WTC11 (cell line): ENCODE data around the gene PTPDC1. TPM values are rescaled to one million over a fixed set of nuclear protein-coding genes. Genes with fewer than 3 reads are reported as not detected.

Source experiments
- ATAC-seq: fragments of 200-7000 bp; cut with Tn5 transposase; 2 replicates; pipeline ENCODE4 v1.10.0; 2021; ENCODE audit warnings: mild to moderate bottlenecking, moderate library complexity
- CTCF ChIA-PET: fragments of 300-600 bp; sonication (Branson Sonifier 250); formaldehyde crosslinking; loops from one replicate; lab custom pipeline; 2021; ENCODE audit warnings: antibody characterized with exemption; lab: Charles Lee
- POLR2A ChIA-PET: fragments of 350-600 bp; sonication (Branson Sonifier 250); formaldehyde crosslinking; loops from one replicate; lab custom pipeline; 2021; ENCODE audit warnings: antibody characterized with exemption; lab: Charles Lee
- DNase-seq: peaks from one replicate; pipeline ENCODE4 v3.0.0; 2021; ENCODE audit warnings: low spot score
- H3K27ac Mint-ChIP-seq: 2 replicates; pipeline ENCODE4 v1.8.0; 2021; ENCODE audit warnings: mixed read lengths
- H3K27me3 Mint-ChIP-seq: 2 replicates; pipeline ENCODE4 v1.8.0; 2021; ENCODE audit warnings: low read depth, mild to moderate bottlenecking, moderate library complexity, mixed read lengths
- H3K36me3 Mint-ChIP-seq: 2 replicates; pipeline ENCODE4 v1.8.0; 2021; ENCODE audit warnings: mixed read lengths
- H3K4me1 Mint-ChIP-seq: 2 replicates; pipeline ENCODE4 v1.8.0; 2022; ENCODE audit warnings: mixed read lengths
- H3K4me3 Mint-ChIP-seq: 2 replicates; pipeline ENCODE4 v1.8.0; 2021; ENCODE audit warnings: mild to moderate bottlenecking, moderate library complexity, mixed read lengths
- H3K9me3 Mint-ChIP-seq: 2 replicates; pipeline ENCODE4 v1.8.0; 2021; ENCODE audit warnings: mixed read lengths
- HMGXB4 ChIP-seq: sonication (generic); formaldehyde crosslinking; IDR thresholded peaks from 2 replicates; pipeline ENCODE4 v1.8.1; 2023; ENCODE audit warnings: mild to moderate bottlenecking, moderate library complexity, missing genetic modification reagents
- MYBL2 ChIP-seq: sonication (generic); formaldehyde crosslinking; IDR thresholded peaks from 2 replicates; pipeline ENCODE4 v1.8.1; 2023; ENCODE audit warnings: mild to moderate bottlenecking, moderate library complexity, missing genetic modification reagents
- PRDM15 ChIP-seq: sonication (generic); formaldehyde crosslinking; IDR thresholded peaks from 2 replicates; pipeline ENCODE4 v1.8.0; 2022; ENCODE audit warnings: missing genetic modification reagents
- PRRX2 ChIP-seq: fragments of 250-450 bp; sonication (Bioruptor Pico); IDR thresholded peaks from 2 replicates; pipeline ENCODE4 v1.8.0; 2021; ENCODE audit warnings: mild to moderate bottlenecking
- TP53 ChIP-seq: sonication (generic); formaldehyde crosslinking; IDR thresholded peaks from 2 replicates; pipeline ENCODE4 v1.8.1; 2023; ENCODE audit warnings: mild to moderate bottlenecking, missing genetic modification reagents
- ZBTB21 ChIP-seq: sonication (generic); formaldehyde crosslinking; IDR thresholded peaks from 2 replicates; pipeline ENCODE4 v1.8.1; 2023; ENCODE audit warnings: mild to moderate bottlenecking, missing genetic modification reagents, borderline replicate concordance
- ZNF138 ChIP-seq: sonication (generic); formaldehyde crosslinking; conservative IDR thresholded peaks from 2 replicates; pipeline ENCODE4 v1.8.1; 2022; ENCODE audit warnings: mild to moderate bottlenecking, moderate library complexity, missing genetic modification reagents
- ZNF396 ChIP-seq: fragments of 250-450 bp; sonication (Bioruptor Pico); IDR thresholded peaks from 2 replicates; pipeline ENCODE4 v1.8.0; 2021; ENCODE audit warnings: mild to moderate bottlenecking, moderate library complexity, borderline replicate concordance
- ZNF423 ChIP-seq: fragments of 250-450 bp; sonication (Bioruptor Pico); IDR thresholded peaks from 2 replicates; pipeline ENCODE4 v2.1.2; 2022; ENCODE audit warnings: mild to moderate bottlenecking, moderate library complexity
- ZNF532 ChIP-seq: fragments of 250-450 bp; sonication (Bioruptor Pico); IDR thresholded peaks from 2 replicates; pipeline ENCODE4 v1.9.0; 2021; ENCODE audit warnings: mild to moderate bottlenecking, borderline replicate concordance
- ZNF671 ChIP-seq: fragments of 250-450 bp; sonication (Bioruptor Pico); IDR thresholded peaks from 2 replicates; pipeline ENCODE4 v1.8.0; 2021; ENCODE audit warnings: mild to moderate bottlenecking
- total RNA-seq: library from RNA; stranded (reverse); gene quantifications from 3 replicates; pipeline ENCODE4 v1.2.3, GENCODE V29; 2021

Gene PTPDC1
- total RNA-seq, 1 experiment from 2014 or later, result 9.2 TPM

GRCh38 chr9:94149696-94150095 lies 65.4 kb downstream of the PTPDC1 start (continued):
- TF ChIP-seq ZNF532 (CRISPR knock-in tag) (no peak), MYBL2 (CRISPR knock-in tag) (no peak), ZBTB21 (CRISPR knock-in tag) (no peak), PRDM15 (CRISPR knock-in tag) (no peak), ZNF138 (CRISPR knock-in tag) (no peak), TP53 (no peak), ZNF423 (CRISPR knock-in tag) (no peak), HMGXB4 (no peak), ZNF671 (CRISPR knock-in tag) (no peak)

- TF ChIP-seq ZNF423 (CRISPR knock-in tag) (0 out of 2 replicates have a peak, but pooled peaks have one; percentile 2), PRRX2 (CRISPR knock-in tag) (no peak)
- TF ChIP-seq, all 79 proteins: peak for 1
- peaks cover 6% of the 10 kb centered on the region for H3K36me3 Mint-ChIP-seq
- H3K27me3 Mint-ChIP-seq, result peaks cover 5% of the 10 kb centered on the region; the same call in 1 of the 2 replicates
- CTCF ChIA-PET, result interaction anchor here (1.6 kb wide), 1 partner anchor 63 kb away, joined by 6 read pairs; no protein-coding TSS in a partner anchor
- no peak for DNase-seq
- no peak overlapping the region for H3K27ac Mint-ChIP-seq
- peaks cover 9% of the 10 kb centered on the region for H3K9me3 Mint-ChIP-seq
- ATAC-seq, result peak; percentile 73
- no peak overlapping the region for H3K4me3 Mint-ChIP-seq
- peaks cover 40% of the 10 kb centered on the region for H3K4me1 Mint-ChIP-seq
- POLR2A ChIA-PET, result interaction anchor here (1.4 to 2.0 kb wide), 2 partner anchors 16 kb away, joined by 5 read pairs; no protein-coding TSS in a partner anchor
These were observed 66.1 kb downstream of the PTPDC1 start for GRCh38 chr9:94150279-94150828.

- Mint-ChIP-seq H3K27ac (no peak overlapping the region), H3K4me3 (no peak overlapping the region), H3K4me1 (peaks cover 40% of the 10 kb centered on the region), H3K36me3 (peaks cover 6% of the 10 kb centered on the region), H3K27me3 (peaks cover 5% of the 10 kb centered on the region; the same call in 1 of the 2 replicates), H3K9me3 (peaks cover 9% of the 10 kb centered on the region)
- TF ChIP-seq ZNF396 (CRISPR knock-in tag), result no peak
- DNase-seq, result no peak
- ChIA-PET POLR2A (interaction anchor here (1.4 kb wide), 1 partner anchor 15 kb away, joined by 5 read pairs; no protein-coding TSS in a partner anchor), CTCF (interaction anchor here (1.9 kb wide), 1 partner anchor 10 kb away, joined by 6 read pairs; no protein-coding TSS in a partner anchor)
- ATAC-seq, result peak; percentile 11; the same call in 1 of the 2 replicates
These were observed 66.8 kb downstream of the PTPDC1 start for GRCh38 chr9:94150890-94151650.
